Measurements from ENCODE around the gene EPHA10.
A peak's percentile ranks its signal among the peaks of the same experiment; 100 is the strongest.

Gene EPHA10

GRCh38 chr1:37692078-37692833 lies 72.7 kb downstream of the EPHA10 start, which contains the start of gene CDCA8 (continued):
- TF ChIP-seq ZNF639 (tag by site-specific recombination; IDR thresholded peaks at IDR 0.05): no peak
- no peak for TF ChIP-seq ZSCAN16 (tag by site-specific recombination; IDR thresholded peaks at IDR 0.05)
- TF ChIP-seq SETDB1 (IDR thresholded peaks at IDR 0.05; ENCODE audit: insufficient read length, low read length): no peak
- TF ChIP-seq ZSCAN4 (tag by site-specific recombination; IDR thresholded peaks at IDR 0.05): no peak
- no peak for TF ChIP-seq SCRT1 (tag by site-specific recombination; IDR thresholded peaks at IDR 0.05; ENCODE audit: borderline replicate concordance)
- TF ChIP-seq, protein P1, sequence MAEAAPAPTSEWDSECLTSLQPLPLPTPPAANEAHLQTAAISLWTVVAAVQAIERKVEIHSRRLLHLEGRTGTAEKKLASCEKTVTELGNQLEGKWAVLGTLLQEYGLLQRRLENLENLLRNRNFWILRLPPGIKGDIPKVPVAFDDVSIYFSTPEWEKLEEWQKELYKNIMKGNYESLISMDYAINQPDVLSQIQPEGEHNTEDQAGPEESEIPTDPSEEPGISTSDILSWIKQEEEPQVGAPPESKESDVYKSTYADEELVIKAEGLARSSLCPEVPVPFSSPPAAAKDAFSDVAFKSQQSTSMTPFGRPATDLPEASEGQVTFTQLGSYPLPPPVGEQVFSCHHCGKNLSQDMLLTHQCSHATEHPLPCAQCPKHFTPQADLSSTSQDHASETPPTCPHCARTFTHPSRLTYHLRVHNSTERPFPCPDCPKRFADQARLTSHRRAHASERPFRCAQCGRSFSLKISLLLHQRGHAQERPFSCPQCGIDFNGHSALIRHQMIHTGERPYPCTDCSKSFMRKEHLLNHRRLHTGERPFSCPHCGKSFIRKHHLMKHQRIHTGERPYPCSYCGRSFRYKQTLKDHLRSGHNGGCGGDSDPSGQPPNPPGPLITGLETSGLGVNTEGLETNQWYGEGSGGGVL (tag by site-specific recombination; IDR thresholded peaks at IDR 0.05): no peak
- no peak for TF ChIP-seq ZNF10 (tag by site-specific recombination; IDR thresholded peaks at IDR 0.05)
- no peak for TF ChIP-seq ZNF202 (tag by site-specific recombination; IDR thresholded peaks at IDR 0.05; ENCODE audit: borderline replicate concordance)
- no peak for TF ChIP-seq ZNF791 (tag by site-specific recombination; IDR thresholded peaks at IDR 0.05)
- TF ChIP-seq ZNF510 (tag by site-specific recombination; IDR thresholded peaks at IDR 0.05; ENCODE audit: insufficient replicate concordance): no peak
- no peak for TF ChIP-seq ZNF776 (tag by site-specific recombination; IDR thresholded peaks at IDR 0.05; ENCODE audit: borderline replicate concordance)
- TF ChIP-seq EGR2 (tag by site-specific recombination; IDR thresholded peaks at IDR 0.05; ENCODE audit: low read depth): no peak
- TF ChIP-seq PRDM4 (tag by site-specific recombination; IDR thresholded peaks at IDR 0.05): no peak
- no peak for TF ChIP-seq ZNF302 (tag by site-specific recombination; IDR thresholded peaks at IDR 0.05; ENCODE audit: low read depth)
- TF ChIP-seq, protein P2, sequence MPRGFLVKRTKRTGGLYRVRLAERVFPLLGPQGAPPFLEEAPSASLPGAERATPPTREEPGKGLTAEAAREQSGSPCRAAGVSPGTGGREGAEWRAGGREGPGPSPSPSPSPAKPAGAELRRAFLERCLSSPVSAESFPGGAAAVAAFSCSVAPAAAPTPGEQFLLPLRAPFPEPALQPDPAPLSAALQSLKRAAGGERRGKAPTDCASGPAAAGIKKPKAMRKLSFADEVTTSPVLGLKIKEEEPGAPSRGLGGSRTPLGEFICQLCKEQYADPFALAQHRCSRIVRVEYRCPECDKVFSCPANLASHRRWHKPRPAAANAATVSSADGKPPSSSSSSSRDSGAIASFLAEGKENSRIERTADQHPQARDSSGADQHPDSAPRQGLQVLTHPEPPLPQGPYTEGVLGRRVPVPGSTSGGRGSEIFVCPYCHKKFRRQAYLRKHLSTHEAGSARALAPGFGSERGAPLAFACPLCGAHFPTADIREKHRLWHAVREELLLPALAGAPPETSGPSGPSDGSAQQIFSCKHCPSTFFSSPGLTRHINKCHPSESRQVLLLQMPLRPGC (tag by site-specific recombination; IDR thresholded peaks at IDR 0.05): no peak
- TF ChIP-seq SP2 (tag by site-specific recombination; IDR thresholded peaks at IDR 0.05): peak; percentile 96
- TF ChIP-seq ZNF223 (tag by site-specific recombination; IDR thresholded peaks at IDR 0.05): no peak
- TF ChIP-seq ZNF843 (tag by site-specific recombination; IDR thresholded peaks at IDR 0.05): peak; percentile 47; the same call in 1 of the 2 replicates
- no peak for TF ChIP-seq HIC1 (tag by site-specific recombination; IDR thresholded peaks at IDR 0.05)
- no peak for TF ChIP-seq ZNF132 (tag by site-specific recombination; IDR thresholded peaks at IDR 0.05; ENCODE audit: borderline replicate concordance)
- no peak for TF ChIP-seq ZNF248 (tag by site-specific recombination; IDR thresholded peaks at IDR 0.05)
- TF ChIP-seq ZNF394 (tag by site-specific recombination; IDR thresholded peaks at IDR 0.05; ENCODE audit: borderline replicate concordance): peak; percentile 28
- TF ChIP-seq ZNF354C (tag by site-specific recombination; IDR thresholded peaks at IDR 0.05; ENCODE audit: borderline replicate concordance, low read depth): no peak
- TF ChIP-seq KLF1 (tag by site-specific recombination; IDR thresholded peaks at IDR 0.05): no peak; the same call in 1 of the 2 replicates
- no peak for TF ChIP-seq ZNF19 (tag by site-specific recombination; IDR thresholded peaks at IDR 0.05; ENCODE audit: low read depth)
- TF ChIP-seq SCRT2 (tag by site-specific recombination; IDR thresholded peaks at IDR 0.05): no peak
- no peak for TF ChIP-seq ZNF624 (tag by site-specific recombination; IDR thresholded peaks at IDR 0.05)
- peak; percentile 89 for TF ChIP-seq ZBTB48 (tag by site-specific recombination; IDR thresholded peaks at IDR 0.05)
